ENCODE results near the gene ARHGEF40. TPM values are rescaled to one million over a fixed set of nuclear protein-coding genes. Genes with fewer than 3 reads are reported as not detected.

Gene ARHGEF40
- total and polyA plus RNA-seq, 8 donors: 11.0 to 171 (median 33.1) TPM

DNA sequence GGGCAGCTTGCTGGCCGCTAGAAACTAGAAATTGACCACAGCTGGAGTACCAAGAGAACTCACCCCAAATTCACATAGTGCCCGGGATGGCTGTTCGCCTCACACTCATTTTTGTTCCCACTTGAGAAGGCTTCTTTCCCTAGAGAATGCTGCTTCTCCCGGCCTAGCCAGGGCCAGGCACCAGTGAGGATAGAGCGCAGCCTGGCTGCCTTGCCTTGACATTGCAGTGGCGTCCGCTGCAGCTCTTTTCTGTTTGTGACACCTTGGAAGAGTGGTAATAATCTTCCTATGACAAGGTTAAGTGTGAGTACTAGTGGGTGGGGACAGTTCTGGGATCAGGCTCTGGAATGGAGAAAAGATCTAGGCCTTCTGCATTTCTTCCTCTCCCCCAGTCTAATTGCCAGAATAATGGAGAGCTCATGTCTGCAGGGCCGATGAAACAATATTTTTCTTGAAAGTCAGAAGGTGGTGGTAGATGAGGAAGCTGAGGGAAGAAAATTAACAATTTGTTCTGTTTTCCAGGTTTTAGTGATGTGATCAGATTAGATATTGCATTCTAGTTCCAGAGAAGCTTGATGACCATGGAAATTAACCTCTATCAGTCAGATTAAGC, 34.5 kb downstream of the ARHGEF40 start:
- peaks cover 22 to 62% (median 42%) of the 10 kb centered on the region in 4 donors for H3K4me1 ChIP-seq
- TF ChIP-seq, protein P1, sequence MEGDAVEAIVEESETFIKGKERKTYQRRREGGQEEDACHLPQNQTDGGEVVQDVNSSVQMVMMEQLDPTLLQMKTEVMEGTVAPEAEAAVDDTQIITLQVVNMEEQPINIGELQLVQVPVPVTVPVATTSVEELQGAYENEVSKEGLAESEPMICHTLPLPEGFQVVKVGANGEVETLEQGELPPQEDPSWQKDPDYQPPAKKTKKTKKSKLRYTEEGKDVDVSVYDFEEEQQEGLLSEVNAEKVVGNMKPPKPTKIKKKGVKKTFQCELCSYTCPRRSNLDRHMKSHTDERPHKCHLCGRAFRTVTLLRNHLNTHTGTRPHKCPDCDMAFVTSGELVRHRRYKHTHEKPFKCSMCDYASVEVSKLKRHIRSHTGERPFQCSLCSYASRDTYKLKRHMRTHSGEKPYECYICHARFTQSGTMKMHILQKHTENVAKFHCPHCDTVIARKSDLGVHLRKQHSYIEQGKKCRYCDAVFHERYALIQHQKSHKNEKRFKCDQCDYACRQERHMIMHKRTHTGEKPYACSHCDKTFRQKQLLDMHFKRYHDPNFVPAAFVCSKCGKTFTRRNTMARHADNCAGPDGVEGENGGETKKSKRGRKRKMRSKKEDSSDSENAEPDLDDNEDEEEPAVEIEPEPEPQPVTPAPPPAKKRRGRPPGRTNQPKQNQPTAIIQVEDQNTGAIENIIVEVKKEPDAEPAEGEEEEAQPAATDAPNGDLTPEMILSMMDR (IDR thresholded peaks at IDR 0.05): peak in 6 of 7 experiments; percentile 17 to 97 (median 94)
- TF ChIP-seq POLR2AphosphoS5 (IDR thresholded peaks at IDR 0.05) (peak in 1 of 3 donors; percentile 58), POLR2A (IDR thresholded peaks at IDR 0.05) (no peak)
- H3K27ac ChIP-seq: peak overlapping the region; percentile 93 to 99 (median 97)
- DNase-seq: peak; percentile 83 to 93
- H3K9me3 ChIP-seq: no peaks in the 10 kb centered on the region
- H3K27me3 ChIP-seq: no peaks in the 10 kb centered on the region
- H3K4me3 ChIP-seq: peak overlapping the region; percentile 62 to 71 (median 66)
- H3K36me3 ChIP-seq: no peaks in the 10 kb centered on the region
- intact Hi-C loops (cut with DNase I; ENCODE audit: low total_unique reads): loop anchor here (5.0 kb wide), 1 partner anchor 37 kb away; no protein-coding TSS in a partner anchor
- WGBS, 5 donors: 3 to 7% (median 4%) methylated on average over 8 of the region's 8 CpGs

DNA sequence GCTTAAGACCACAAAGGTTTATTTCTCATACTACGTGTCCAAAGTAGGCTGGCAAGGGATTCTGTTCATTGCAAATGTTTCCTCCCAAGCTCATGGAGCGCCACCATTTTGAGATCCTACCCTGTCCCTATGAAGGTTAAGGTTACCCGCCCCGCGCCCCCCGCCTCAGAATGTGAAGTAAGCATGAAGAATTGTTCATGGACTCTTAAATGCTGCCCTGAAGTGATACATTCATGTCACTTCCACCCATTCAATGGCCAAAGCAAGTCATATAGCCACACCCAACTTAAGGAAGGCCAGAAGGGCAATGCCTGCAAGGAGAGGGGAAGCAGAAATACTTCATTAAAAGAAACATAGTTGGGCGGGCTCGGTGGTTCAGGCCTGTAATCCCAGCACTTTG, 35.0 kb downstream of the ARHGEF40 start:
- H3K27me3 ChIP-seq: no peaks in the 10 kb centered on the region
- TF ChIP-seq POLR2AphosphoS5 (IDR thresholded peaks at IDR 0.05) (no peak), POLR2A (IDR thresholded peaks at IDR 0.05) (no peak), EP300 (IDR thresholded peaks at IDR 0.05) (no peak)
- TF ChIP-seq, protein P1 (IDR thresholded peaks at IDR 0.05): no peak
- H3K4me3 ChIP-seq: no peak overlapping the region
- H3K36me3 ChIP-seq: no peaks in the 10 kb centered on the region
- no peak for DNase-seq
- whole genome bisulfite sequencing, 5 donors: 79 to 84% (median 79%) methylated on average over 8 of the region's 8 CpGs
- H3K4me1 ChIP-seq: peaks cover 17 to 56% (median 39%) of the 10 kb centered on the region in 4 donors
- H3K9me3 ChIP-seq: no peaks in the 10 kb centered on the region
- H3K27ac ChIP-seq: peak overlapping the region in 4 of 5 donors; percentile 93 to 99 (median 95)
- intact Hi-C loops (cut with DNase I; ENCODE audit: low total_unique reads): loop anchor here (5.0 kb wide), 1 partner anchor 38 kb away; no protein-coding TSS in a partner anchor

DNA sequence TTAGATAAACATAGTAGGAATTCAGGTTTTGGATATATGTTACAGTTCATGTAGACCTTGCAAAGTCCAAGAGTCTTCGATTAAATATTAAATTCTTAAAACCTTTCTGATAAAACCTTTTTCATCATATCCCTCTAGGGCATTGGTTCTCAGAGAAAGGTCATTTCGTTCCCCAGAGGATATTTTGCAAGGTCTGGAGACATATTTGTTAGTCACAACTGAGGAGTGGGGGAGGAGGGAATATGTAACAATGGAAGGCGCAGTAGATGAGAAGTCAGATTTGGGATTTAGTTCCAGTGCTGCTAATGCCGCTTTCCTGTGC, 36.0 kb downstream of the ARHGEF40 start:
- H3K4me3 ChIP-seq: no peak overlapping the region
- peak overlapping the region in 2 of 5 donors; percentile 35 to 43 for H3K27ac ChIP-seq
- no peaks in the 10 kb centered on the region for H3K27me3 ChIP-seq
- no peaks in the 10 kb centered on the region for H3K9me3 ChIP-seq
- H3K4me1 ChIP-seq: peaks cover 17 to 46% (median 36%) of the 10 kb centered on the region in 4 donors
- DNase-seq: no peak
- WGBS, 5 donors: 50 to 64% (median 61%) methylated on average over 4 of the region's 4 CpGs
- intact Hi-C loops (cut with DNase I; ENCODE audit: low total_unique reads): loop anchor here (5.0 kb wide), 1 partner anchor 39 kb away; no protein-coding TSS in a partner anchor
- H3K36me3 ChIP-seq: no peaks in the 10 kb centered on the region
- TF ChIP-seq, protein P1 (IDR thresholded peaks at IDR 0.05): no peak
- TF ChIP-seq POLR2AphosphoS5 (IDR thresholded peaks at IDR 0.05): no peak
- no peak for TF ChIP-seq EP300 (IDR thresholded peaks at IDR 0.05)
- TF ChIP-seq POLR2A (IDR thresholded peaks at IDR 0.05): no peak

DNA sequence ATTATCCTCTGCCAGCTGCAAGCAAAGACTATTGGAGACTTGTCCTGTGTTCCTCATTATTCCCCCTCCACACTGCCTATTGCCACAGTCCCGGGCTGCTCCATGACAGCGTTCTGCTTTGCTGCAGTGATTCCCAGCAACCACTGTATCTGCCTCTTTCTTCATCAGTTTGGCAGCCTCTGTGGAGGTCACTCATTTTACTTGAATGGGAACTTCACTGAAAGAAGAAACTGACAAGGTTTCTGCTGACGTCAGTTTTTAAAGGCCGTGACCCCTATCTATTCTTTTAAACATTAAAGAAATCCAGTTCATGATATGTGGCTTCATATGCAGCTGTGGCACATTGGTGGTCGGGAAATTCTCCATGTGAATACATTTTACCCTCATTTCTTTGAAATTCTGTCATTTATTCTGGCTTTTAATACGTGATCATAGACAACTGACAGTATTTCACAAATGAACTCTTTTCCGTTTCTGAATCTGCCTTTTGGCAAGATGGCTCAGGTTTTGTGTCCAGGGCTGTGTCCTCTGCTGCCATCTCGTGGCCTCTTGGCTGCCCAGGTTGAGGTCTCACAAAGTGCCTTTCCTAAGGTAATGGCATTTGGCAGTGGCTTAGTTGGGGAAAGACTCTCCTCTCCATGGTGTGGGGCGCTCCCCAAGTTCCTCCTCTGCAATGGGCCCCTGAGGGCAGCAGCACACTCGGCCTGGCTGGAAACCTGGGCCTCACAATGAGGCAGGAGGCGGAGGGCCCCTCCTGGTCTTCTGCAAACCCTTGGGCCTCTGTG, 36.6 kb downstream of the ARHGEF40 start:
- H3K27me3 ChIP-seq: no peaks in the 10 kb centered on the region
- no peaks in the 10 kb centered on the region for H3K9me3 ChIP-seq
- peak; percentile 87 to 94 for DNase-seq
- H3K4me1 ChIP-seq: peaks cover 17 to 46% (median 35%) of the 10 kb centered on the region in 4 donors
- intact Hi-C loops (cut with DNase I; ENCODE audit: low total_unique reads): loop anchor here (5.0 kb wide), 1 partner anchor 39 kb away; no protein-coding TSS in a partner anchor
- no peak overlapping the region for H3K4me3 ChIP-seq
- TF ChIP-seq, protein P1 (IDR thresholded peaks at IDR 0.05): peak in 5 of 7 experiments; percentile 38 to 88 (median 85)
- TF ChIP-seq POLR2AphosphoS5 (IDR thresholded peaks at IDR 0.05) (peak in 1 of 3 donors; percentile 35), POLR2A (IDR thresholded peaks at IDR 0.05) (no peak)
- H3K36me3 ChIP-seq: no peaks in the 10 kb centered on the region
- peak overlapping the region in 3 of 5 donors; percentile 35 to 43 (median 35) for H3K27ac ChIP-seq
- 10 to 21% (median 18%) methylated on average over 10 to 11 of the region's 11 CpGs for WGBS, 5 donors
